ENCODE measurements around the gene PRKN. TPM values are rescaled to one million over a fixed set of nuclear protein-coding genes. Genes with fewer than 3 reads are reported as not detected.

The PRKN gene
- total and polyA plus RNA-seq, 2 donors (not counting 3 experiments of a cell fraction or from before 2014, with no cell fraction given): 0.06 TPM; not detected in 1

DNA sequence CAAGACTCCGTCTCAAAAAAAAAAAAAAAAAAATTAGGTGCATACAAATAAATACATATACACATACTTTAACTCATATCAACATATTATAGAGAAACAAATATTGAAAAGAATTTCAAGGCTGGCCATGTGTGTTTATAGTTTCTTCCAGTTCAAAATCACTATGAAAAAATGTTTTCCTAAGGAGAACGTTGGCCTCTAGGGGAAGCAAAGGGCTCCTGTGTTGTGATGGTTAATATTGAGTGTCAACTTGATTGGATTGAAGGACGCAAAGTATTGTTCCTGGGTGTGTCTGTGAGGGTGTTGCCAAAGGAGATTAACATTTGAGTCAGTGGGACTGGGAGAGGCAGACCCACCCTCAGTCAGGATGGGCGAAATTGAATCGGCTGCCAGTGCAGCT, 1271.7 kb downstream of the PRKN start:
- ChIA-PET POLR2A (no interaction called here), CTCF (no interaction called here)
- no peak for DNase-seq (ENCODE audit: low read depth, low spot score)
- Histone ChIP-seq H3K9me1 (replicated peaks; ENCODE audit: control insufficient read depth, extremely low read depth, insufficient read depth, low read length) (no peaks in the 10 kb centered on the region), H4K20me1 (replicated peaks; ENCODE audit: control insufficient read depth, extremely low read depth, insufficient read depth, low read length) (no peaks in the 10 kb centered on the region), H3K27ac (ENCODE audit: insufficient read depth, low read depth, low read length) (no peak overlapping the region), H3K4me3 (replicated peaks in 1 of 3; ENCODE audit: insufficient read depth in 1 of 3, low read depth in 1 of 3, low read length in 3 of 3) (no peak overlapping the region), H3K27me3 (ENCODE audit: control insufficient read depth in 2 of 2, insufficient read depth in 2 of 2, low read length in 2 of 2) (no peaks in the 10 kb centered on the region), H2AFZ (ENCODE audit: low read depth, low read length) (no peak overlapping the region), H3K9me3 (replicated peaks; ENCODE audit: control insufficient read depth, insufficient read depth, low read length) (no peaks in the 10 kb centered on the region), H3K9ac (replicated peaks; ENCODE audit: extremely low read depth, insufficient read depth, low read length) (no peak overlapping the region), H3K4me1 (ENCODE audit: control insufficient read depth, extremely low read depth, insufficient read depth, low read length) (no peaks in the 10 kb centered on the region), H3K36me3 (ENCODE audit: control insufficient read depth in 2 of 2, extremely low read depth in 1 of 2, insufficient read depth in 2 of 2, low read length in 2 of 2) (no peaks in the 10 kb centered on the region), H3K4me2 (ENCODE audit: insufficient read depth, low read length) (no peak overlapping the region), H3K79me2 (ENCODE audit: control insufficient read depth, insufficient read depth, low read length) (no peaks in the 10 kb centered on the region)
- no peak for FAIRE-seq
- dilution Hi-C loops (cut with MboI; ENCODE audit: extremely low pct_ligation_motif_present, low sequenced_read_pairs) (no loop called here), intact Hi-C loops (cut with micrococcal nuclease) (no loop called here)
- no TSS peak for BruUV-seq (replicated peaks)
- TF ChIP-seq POLR2A (IDR thresholded peaks at IDR 0.05; ENCODE audit: low read depth, low read length) (no peak), MYC (IDR thresholded peaks at IDR 0.05; ENCODE audit: low read depth, low read length) (no peak), EZH2 (IDR thresholded peaks at IDR 0.05; ENCODE audit: borderline replicate concordance, low read depth, low read length, severe bottlenecking) (no peak), POLR2AphosphoS5 (IDR thresholded peaks at IDR 0.05; ENCODE audit: insufficient read depth, low read depth, low read length) (no peak), GATA2 (IDR thresholded peaks at IDR 0.05; ENCODE audit: insufficient read depth, insufficient read length, low read depth, low read length) (no peak)

- Histone ChIP-seq H3K4me3 (replicated peaks in 1 of 3; ENCODE audit: insufficient read depth in 1 of 3, low read depth in 1 of 3, low read length in 3 of 3) (no peak overlapping the region), H3K9me1 (replicated peaks; ENCODE audit: control insufficient read depth, extremely low read depth, insufficient read depth, low read length) (no peaks in the 10 kb centered on the region), H3K27me3 (ENCODE audit: control insufficient read depth in 2 of 2, insufficient read depth in 2 of 2, low read length in 2 of 2) (no peaks in the 10 kb centered on the region), H3K9me3 (replicated peaks; ENCODE audit: control insufficient read depth, insufficient read depth, low read length) (no peaks in the 10 kb centered on the region), H3K27ac (ENCODE audit: insufficient read depth, low read depth, low read length) (no peak overlapping the region), H4K20me1 (replicated peaks; ENCODE audit: control insufficient read depth, extremely low read depth, insufficient read depth, low read length) (no peaks in the 10 kb centered on the region), H3K4me1 (ENCODE audit: control insufficient read depth, extremely low read depth, insufficient read depth, low read length) (no peaks in the 10 kb centered on the region), H3K36me3 (ENCODE audit: control insufficient read depth in 2 of 2, extremely low read depth in 1 of 2, insufficient read depth in 2 of 2, low read length in 2 of 2) (no peaks in the 10 kb centered on the region), H3K9ac (replicated peaks; ENCODE audit: extremely low read depth, insufficient read depth, low read length) (no peak overlapping the region), H2AFZ (ENCODE audit: low read depth, low read length) (no peak overlapping the region), H3K79me2 (ENCODE audit: control insufficient read depth, insufficient read depth, low read length) (no peaks in the 10 kb centered on the region), H3K4me2 (ENCODE audit: insufficient read depth, low read length) (no peak overlapping the region)
- DNase-seq (ENCODE audit: low read depth, low spot score) (no peak), FAIRE-seq (no peak)
- dilution Hi-C loops (cut with MboI; ENCODE audit: extremely low pct_ligation_motif_present, low sequenced_read_pairs) (no loop called here), intact Hi-C loops (cut with micrococcal nuclease) (no loop called here)
- ChIA-PET POLR2A (no interaction called here), CTCF (no interaction called here)
- BruUV-seq (replicated peaks): no TSS peak
- no peak for TF ChIP-seq EZH2 (IDR thresholded peaks at IDR 0.05; ENCODE audit: borderline replicate concordance, low read depth, low read length, severe bottlenecking)
- no peak for TF ChIP-seq MAX (IDR thresholded peaks at IDR 0.05; ENCODE audit: insufficient read depth, insufficient read length)
- no peak for TF ChIP-seq POLR2AphosphoS5 (IDR thresholded peaks at IDR 0.05; ENCODE audit: insufficient read depth, low read depth, low read length)
Observed at GRCh38 chr6:161453558-161453957, 1274.0 kb downstream of the PRKN start.

Measured in endothelial cell of umbilical vein (primary cell).